NCI-H774 (cell line): ENCODE results near the gene CCDC124.
"Not testable (repeated sequence)": the region's sequence is repeated elsewhere in the genome, so short reads cannot be mapped to it uniquely, and the experiment has no call there.

Source experiments
- DNase-seq: peaks from one replicate; lab custom pipeline; 2025; lab: John Stamatoyannopoulos, UW

The CCDC124 gene, protein sequence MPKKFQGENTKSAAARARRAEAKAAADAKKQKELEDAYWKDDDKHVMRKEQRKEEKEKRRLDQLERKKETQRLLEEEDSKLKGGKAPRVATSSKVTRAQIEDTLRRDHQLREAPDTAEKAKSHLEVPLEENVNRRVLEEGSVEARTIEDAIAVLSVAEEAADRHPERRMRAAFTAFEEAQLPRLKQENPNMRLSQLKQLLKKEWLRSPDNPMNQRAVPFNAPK

DNA sequence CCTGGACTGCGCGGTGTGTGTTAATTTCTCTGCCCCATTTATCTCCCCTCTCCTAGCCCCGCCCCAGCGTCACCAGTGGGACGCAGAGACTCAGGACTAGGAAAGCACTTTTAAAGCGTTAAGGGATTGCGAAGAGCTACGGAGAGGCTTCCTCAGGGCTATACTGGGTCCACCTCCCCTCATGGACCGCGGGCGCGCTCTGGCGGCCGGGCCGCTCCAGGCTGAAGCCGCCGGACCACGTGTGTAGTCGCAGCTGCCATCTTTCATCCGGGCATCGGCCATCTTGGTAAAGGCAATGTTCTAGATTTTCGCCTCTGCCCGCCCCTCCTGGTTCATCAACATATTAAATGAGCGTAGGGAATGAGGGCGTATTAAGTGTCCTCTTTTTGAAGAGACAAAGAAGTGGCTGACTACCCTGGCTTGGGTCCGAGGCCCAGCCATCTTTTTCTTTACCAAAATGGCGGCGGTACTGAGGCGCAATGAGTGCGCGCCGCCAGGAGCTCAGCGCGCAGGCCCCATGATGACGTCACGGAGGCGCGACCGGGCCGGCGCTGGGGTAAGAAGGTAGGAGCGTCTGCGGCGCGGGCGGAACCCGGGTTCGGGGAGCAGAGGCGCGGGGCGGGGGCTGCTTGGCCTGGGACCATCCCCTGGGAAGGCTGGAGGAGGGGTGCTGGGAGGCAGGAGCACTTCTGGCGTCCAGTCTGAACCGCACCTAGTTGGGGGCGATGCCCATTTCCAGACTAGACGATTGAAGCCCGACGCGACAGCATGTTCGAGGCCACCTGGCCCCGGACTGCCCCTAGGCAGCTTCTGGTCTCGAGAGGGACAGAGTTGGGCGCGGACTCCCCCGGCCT is at the start of gene CCDC124:
Gene CCDC124, plus strand, starts transcription at position 531 of the 854 bp plus-strand sequence. CDS start 3,406 bp downstream, outside the sequence.
- peak; percentile 89 for DNase-seq

DNA sequence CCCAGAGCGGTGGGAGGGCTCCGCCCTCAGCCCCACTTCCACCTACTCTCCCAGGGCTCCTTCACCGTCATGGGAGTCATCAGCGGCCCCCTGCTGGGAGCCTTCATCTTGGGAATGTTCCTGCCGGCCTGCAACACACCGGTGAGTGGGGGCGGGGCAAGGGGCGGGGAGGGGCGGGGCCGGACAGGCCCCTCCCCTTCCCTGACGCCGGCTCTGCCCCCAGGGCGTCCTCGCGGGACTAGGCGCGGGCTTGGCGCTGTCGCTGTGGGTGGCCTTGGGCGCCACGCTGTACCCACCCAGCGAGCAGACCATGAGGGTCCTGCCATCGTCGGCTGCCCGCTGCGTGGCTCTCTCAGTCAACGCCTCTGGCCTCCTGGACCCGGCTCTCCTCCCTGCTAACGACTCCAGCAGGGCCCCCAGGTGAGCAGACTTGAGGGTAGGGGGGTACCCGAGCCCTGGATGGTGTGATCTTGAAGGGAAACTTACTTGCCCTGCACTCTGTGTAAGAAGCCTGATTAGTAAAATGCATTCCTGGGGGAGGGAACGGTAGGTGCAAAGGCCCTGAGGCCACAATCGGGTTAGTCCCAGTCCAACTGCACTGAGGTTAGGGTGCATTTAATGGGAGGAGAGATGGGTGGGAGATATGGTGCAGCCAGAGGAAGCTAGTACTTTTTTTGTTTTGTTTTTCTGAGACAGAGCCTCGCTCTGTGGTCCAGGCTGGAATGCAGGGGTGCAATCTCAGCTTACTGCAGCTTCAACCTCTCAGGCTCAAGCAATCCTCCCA is 49.0 kb upstream of the CCDC124 start:
- no peak for DNase-seq

DNA sequence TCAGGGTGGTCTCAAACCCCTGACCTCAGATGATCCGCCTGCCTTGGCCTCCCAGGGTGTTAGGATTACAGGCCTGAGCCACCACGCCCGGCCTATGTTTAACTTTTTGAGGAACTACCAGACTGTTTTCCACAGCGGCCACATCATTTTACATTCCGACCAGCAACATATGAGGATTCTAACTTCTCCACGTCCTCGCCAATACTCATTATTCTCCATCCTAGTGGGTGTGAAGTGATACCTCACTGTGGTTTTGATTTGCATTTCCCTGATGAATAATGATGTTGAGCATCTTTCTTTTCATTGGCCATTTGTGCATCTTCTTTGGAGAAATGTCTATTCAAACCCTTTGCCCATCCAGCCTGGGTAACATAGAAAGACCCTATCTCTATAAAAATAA is 46.3 kb upstream of the CCDC124 start:
- DNase-seq, result no peak

DNA sequence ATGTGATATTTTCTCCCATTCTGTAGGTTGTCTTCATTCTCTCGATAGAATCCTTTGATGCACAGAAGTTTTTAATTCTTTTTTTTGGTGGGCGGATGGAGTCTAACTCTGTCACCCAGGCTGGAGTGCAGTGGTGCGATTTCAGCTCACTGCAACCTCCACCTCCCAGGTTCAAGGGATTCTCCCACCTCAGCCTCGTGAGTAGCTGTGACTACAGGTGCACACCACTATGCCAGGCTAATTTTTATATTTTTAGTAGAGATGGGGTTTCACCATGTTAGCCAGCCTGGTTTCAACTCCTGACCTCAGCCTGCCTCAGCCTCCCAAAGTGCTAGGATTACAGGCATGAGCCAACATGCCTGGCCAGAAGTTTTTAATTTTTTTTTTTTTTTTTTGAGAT is 45.6 kb upstream of the CCDC124 start:
- DNase-seq, result not testable (repeated sequence)

DNA sequence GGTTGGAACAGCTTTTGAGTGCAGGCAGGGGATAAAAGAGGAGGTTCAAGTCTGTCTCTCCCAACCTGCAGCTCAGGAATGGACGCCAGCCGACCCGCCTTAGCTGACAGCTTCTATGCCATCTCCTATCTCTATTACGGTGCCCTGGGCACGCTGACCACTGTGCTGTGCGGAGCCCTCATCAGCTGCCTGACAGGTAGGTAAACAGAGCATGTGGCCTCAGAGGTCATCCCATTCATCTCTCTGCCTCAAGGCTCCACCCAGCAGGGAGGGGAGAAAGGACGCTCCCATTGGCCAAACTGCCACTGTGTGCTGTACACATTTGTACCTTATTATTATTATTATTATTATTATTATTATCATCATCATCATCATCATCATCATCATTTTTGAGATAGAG is 44.6 kb upstream of the CCDC124 start:
- DNase-seq, result no peak

DNA sequence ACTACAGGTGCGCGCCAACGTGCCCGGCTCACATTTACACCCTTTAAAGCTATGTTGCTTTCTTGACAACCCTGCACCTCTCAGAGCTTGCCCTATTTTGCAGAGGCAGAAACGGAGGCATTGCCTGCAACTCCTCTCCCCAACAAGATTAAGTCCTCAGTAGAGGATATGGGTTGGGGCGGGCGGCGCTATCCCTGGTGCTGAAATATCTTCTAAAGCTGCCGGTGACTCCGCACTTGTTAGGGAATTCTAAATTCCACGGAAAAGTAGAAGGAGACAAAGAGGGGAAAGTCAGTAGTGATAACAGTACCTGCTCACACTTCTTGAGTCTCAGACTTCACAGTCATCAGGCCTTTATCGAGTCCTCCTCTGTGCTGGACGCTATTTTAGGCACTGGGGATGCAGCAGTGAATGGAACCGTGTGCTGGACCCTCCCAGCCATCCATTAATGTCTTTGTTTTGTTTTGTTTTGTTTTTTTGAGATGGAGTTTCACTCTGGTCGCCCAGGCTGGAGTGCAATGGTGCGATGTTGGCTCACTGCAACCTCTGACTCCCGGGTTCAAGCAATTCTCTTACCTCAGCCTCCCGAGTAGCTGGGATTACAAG is 43.1 kb upstream of the CCDC124 start:
- no peak for DNase-seq

DNA sequence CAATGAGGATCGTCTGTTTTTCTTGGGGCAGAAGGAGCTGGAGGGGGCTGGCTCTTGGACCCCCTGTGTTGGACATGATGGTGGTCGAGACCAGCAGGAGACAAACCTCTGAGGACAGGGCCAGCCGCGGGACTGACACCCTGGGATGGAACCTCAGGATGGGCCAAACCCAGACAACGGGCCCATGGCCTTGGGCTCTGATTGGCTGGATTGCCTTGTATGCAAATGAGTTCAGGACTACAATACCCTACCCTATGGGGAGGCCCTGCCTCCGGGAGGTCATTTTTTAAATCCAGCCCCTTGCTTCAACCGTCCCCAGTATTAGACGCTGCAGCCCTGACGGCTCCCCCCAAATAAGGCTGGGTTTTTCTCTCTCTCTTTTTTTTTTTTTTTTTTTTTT is 39.0 kb upstream of the CCDC124 start:
- no peak for DNase-seq

DNA sequence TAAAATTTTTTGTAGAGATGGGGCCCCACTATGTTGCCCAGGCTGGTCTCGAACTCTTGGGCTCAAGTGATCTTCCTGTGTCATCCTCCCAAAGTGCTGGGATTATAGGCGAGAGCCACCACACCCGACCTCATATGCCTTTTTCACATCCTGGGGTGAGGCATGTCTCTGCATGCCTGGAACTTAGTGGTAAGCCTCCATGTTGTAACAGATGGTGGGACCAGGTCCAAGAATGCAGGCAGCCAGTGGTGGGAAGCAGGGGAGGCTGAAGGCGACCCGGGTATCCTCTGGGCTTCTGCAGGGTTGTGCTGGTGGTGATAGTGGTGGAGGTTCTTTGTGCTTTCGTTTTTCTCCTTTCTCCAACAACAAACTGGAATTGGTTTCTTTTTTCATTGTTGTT is 30.1 kb upstream of the CCDC124 start:
- no peak for DNase-seq

DNA sequence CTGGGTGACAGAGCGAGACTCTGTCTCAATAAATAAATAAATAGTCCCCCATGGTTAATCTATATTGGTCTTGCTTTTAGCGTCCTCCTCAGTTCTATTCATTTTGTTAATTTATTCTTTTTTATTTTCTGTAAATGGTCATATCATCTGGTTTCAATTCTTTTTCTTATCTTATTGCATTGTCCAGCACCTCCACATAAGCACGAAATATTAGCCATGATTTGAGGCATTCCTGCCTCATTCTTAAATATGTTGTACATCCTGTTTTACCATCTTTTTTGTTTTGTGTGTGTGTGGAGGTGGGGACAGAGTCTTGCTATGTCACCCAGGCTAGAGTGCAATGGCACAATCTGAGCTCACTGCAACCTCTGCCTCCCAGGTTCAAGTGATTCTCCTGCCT is 24.6 kb upstream of the CCDC124 start:
- DNase-seq, result no peak

DNA sequence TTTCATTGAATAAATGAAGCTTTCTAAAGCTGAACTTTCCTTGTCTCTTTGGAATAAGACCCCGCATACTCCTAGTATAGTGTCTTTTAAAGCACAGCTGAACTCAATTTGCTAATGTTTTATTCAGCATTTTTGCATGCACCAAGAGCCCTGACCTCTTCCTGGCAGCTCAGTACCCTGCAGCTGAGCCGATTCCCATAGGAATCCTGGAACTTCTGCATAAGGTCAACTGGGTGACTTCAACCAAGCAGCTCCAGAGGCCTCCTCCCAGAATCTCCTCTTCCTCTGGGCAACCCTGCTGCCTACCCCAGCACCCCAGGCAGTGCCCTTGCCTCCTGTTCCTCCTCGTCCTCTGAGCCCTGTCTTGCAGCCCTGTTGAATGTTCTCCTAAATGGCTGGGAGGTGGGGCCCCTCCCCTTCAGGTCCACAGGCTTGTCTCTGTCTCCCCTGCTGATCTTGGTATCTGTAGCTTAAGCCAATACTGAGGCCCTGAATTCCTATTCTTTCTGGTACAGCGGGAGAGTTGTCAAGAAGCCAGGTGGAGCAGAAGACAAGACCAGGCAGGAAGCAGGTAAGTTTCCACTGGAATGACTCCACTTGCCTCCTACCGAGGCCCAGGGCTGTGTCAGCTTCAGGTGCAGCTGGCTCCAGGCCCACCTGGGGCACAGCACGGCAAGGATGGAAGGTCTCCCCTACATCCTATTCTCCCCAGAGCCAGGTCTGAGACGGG is 23.6 kb upstream of the CCDC124 start:
- DNase-seq, result no peak

DNA sequence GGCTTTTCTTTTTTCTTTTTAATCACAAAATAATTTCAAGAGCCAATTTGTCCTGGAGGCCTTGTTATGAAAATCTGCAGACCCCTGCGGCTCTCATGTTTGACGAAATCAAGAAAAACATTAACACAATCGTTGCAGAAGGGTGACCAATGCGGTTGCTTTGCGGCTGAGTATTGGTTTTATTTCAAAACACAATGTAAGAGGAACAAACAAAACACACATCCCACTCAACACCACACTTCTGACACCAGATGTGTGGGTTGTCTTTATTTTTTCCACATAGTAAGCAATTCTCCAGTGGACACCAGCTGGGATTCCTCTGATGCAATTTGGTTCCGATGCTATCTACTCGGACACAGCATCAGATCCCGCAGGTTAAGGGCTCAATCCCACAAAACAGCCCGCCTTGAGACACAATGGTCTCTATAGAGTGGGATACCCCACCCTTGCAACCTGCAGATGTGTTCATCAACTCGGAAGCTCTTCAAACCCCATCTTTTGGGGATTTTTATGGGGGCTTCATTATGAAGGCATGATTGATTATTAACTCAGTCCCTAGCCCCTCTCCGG is 21.9 kb upstream of the CCDC124 start:
- DNase-seq, result no peak

DNA sequence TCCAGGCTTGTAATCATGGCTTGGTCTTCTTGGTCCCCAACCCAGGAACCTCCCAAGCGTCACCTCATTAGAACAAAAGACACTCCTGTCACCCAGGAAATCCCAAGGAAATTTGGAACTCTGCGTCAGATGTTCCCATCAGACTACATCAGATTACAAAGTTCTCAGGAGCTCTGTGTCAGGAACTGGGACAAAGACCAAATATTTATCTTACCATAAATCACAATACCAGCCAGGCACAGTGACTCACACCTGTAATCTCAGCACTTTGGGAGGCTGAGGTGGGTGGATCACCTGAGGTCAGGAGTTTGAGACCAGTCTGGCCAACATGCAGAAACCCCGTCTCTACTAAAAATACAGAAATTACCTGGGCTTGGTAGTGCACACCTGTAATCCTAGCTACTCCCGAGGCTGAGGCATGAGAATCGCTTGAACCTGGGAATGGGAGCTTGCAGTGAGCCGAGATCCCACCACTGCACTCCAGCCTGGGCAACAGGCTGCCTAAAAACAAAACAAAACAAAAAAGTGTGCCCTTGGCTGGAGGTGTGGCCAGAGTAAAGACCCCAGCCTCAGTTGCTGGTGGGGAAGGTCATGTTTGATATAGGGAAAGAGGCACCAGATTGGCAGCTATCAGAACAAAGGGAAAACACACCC is 16.7 kb upstream of the CCDC124 start:
- peak; percentile 27 for DNase-seq

DNA sequence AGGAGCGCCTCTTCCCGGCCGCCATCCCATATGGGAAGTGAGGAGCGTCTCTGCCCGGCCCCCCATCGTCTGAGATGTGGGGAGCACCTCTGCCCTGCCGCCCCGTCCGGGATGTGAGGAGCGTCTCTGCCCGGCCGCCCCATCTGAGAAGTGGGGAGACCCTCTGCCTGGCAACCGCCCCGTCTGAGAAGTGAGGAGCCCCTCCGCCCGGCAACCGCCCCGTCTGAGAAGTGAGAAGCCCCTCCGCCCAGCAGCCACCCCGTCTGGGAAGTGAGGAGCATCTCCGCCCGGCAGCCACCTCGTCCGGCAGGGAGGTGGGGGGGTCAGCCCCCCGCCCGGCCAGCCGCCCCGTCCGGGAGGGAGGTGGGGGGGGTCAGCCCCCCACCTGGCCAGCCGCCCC is 14.7 kb upstream of the CCDC124 start:
- not testable (repeated sequence) for DNase-seq

DNA sequence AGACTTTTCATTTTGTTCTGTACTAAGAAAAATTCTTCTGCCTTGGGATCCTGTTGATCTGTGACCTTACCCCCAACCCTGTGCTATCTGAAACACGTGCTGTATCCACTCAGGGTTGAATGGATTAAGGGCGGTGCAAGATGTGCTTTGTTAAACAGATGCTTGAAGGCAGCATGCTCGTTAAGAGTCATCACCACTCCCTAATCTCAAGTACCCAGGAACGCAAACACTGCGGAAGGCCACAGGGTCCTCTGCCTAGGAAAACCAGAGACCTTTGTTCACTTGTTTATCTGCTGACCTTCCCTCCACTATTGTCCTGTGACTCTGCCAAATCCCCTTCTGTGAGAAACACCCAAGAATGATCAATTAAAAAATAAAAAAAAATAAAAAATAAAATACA is 13.7 kb upstream of the CCDC124 start:
- DNase-seq, result not testable (repeated sequence)

DNA sequence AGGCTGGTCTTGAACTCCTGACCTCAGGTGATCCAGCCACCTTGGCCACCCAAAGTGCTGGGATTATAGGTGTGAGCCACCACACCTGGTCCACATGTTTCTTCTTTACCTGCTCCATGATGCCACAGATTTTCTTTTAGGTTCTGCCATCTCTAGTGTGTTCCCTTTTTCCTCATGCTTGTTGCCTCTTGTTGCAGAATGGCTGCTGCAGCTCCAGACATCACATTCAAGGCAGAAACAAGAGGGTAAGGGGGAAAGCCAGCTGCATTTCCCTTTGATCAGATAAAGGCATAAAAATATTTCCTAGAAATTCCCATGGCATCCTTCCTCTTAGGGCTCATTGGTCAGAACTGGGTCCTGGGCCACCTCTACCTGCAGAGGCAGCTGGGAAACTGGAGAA is 12.3 kb upstream of the CCDC124 start:
- DNase-seq, result no peak

DNA sequence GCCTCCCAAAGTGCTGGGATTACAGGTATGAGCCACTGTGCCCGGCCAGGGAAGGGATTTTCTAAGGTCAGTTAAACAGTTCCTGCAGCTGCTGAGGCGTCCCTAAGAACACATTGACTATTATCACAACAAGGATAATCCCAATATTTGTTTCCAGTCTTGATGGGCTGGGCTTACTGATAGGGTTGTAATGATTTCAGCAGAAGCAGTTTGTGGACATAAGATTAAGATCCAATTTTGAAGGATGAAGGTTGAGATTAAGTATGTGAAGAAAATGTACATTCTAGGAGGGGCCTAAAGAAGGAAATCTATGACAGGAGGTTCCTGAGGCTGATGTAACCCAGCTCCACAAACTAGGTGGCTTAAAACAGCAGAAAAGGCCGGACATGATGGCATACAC is 10.7 kb upstream of the CCDC124 start:
- DNase-seq, result no peak

DNA sequence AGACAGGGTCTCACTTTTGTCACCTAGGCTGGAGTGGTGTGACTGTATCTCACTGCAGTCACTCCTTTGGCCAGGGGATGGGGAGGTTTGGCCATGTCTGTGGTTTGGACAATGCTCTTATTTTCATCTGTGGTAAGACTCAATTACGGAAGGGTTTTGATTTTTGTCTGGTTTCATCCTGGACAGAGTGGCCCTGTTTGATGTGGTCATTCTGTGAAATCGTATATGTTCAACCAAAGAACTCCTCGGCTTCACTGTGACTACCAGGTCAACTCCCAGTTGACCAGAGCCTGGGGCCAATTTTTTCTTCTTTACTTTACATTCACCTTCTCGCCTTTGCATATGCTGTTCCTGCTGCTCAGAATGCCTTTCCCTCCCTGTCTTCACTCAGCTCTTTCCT is 6.8 kb upstream of the CCDC124 start:
- DNase-seq, result no peak

DNA sequence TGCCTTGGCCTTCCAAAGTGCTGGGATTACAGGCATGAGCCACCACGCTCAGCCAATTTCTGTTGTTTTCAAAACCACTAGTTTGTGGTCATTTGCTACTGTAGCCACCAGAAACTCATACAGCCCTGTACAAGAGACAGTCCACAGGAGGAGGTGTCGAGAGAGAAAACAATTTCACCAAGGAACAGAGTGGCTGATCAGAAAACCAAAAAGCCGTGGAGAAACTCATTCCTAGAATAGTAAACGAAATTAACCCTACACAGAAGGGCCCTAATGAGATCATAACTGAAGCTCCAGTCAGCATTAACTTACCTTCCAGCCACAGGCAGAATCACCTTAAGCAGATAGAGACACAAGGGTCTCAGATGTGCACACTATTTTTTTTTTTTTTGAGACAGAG is 3.8 kb upstream of the CCDC124 start:
- DNase-seq, result no peak

DNA sequence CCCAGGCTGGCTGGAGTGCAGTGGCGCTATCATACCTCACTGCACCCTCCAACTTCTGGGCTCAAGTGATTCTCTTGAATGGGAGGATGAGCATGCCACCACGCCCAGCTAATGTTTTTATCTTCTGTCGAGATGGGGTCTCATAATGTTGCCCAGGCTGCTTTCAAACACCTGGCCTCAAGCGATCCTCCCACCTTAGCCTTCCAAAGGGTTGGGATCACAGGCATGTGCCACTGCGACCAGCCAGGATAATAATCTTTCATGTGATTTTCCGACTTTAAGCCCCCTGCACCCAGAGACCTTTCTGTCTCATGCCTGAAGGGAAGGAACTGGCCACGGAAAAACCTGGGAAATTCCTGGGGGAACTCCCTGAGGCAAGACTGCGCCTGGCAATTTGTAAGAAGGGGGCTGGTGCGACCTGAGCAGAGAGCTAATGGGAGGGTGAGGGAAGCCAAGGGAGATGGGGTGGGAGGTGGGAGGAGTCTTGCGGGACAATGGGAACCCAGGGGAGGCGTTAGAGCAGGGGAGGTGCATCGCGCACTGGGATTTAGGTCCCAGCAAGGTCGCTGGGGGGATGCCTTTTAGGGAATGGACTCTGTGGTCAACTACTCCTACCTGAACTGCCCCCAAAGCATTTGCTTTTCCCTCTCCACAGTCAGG is 1.2 kb upstream of the CCDC124 start:
- DNase-seq, result no peak

DNA sequence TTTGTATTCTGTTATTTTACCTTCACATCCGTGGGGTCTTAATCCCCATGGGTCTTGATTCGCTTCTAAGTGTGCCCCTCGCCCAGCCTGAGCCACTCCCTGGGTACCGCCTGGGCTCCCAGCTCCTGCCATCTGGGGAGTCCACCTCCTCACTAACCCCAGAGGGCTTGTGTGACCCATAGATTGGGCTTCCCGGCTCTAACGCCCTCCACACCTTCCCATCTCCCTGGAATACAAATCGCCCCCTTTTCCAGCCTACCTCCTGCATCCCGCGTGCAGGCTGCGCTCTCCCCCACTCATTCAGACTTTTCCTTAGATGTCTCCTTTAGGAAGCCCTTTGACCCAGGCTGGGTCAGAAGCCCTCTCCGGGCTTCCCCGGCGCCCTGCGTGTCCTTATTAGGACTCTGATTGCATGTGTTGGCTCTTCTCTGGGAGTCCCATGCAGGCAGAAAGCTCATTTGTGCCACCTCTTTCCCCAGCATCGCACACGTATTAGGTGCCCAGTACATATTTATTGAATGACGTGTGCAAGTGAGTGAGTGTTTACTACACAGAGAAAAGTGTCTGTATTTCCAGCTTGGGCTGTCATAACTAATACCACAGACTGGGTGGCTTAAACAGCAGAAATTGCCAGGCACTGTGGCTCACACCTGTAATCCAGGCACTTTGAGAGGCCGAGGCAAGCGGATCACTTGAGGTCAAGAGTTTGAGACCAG is 757 bp downstream of the CCDC124 start:
- DNase-seq, result no peak
